NT2/D1 (cell line): ENCODE data around the gene CHST9.
"Not testable (repeated sequence)": the region's sequence is repeated elsewhere in the genome, so short reads cannot be mapped to it uniquely, and the experiment has no call there.

Experiments
- DNase-seq: peaks from one replicate; pipeline ENCODE4 v3.0.0-alpha.2; 2011; ENCODE audit warnings: low read depth, low spot score
- H3K27me3 ChIP-seq: 2 replicates; pipeline ENCODE4 v1.6.0; 2011; ENCODE audit warnings: mild to moderate bottlenecking; ENCODE audit not compliant: insufficient read length, insufficient read depth
- H3K36me3 ChIP-seq: 2 replicates; pipeline ENCODE4 v1.6.1; 2011; ENCODE audit warnings: mild to moderate bottlenecking, low read length, mixed read lengths; ENCODE audit not compliant: insufficient read depth, insufficient read length
- H3K4me1 ChIP-seq: 2 replicates; pipeline ENCODE4 v1.5.1; 2011; ENCODE audit not compliant: insufficient read depth, insufficient read length
- H3K4me3 ChIP-seq: 2 replicates; pipeline ENCODE4 v1.5.1; 2011; ENCODE audit warnings: low read depth; ENCODE audit not compliant: insufficient read length
- H3K9ac ChIP-seq: 2 replicates; pipeline ENCODE4 v1.6.0; 2011; ENCODE audit warnings: low read depth; ENCODE audit not compliant: insufficient read length
- H3K9me3 ChIP-seq: 2 replicates; pipeline ENCODE4 v1.5.1; 2011; ENCODE audit warnings: mild to moderate bottlenecking, low read length; ENCODE audit not compliant: insufficient read depth
- SUZ12 ChIP-seq: IDR thresholded peaks from 2 replicates; pipeline ENCODE4 v1.6.1; 2011; ENCODE audit not compliant: insufficient read length, insufficient read depth; ENCODE audit errors: extremely low read depth
- YY1 ChIP-seq: IDR thresholded peaks from 2 replicates; pipeline ENCODE4 v1.6.1; 2011; ENCODE audit not compliant: insufficient read length, insufficient read depth
- ZNF274 ChIP-seq: IDR thresholded peaks from 2 replicates; pipeline ENCODE4 v1.6.1; 2011; ENCODE audit warnings: mild to moderate bottlenecking, low read depth, low read length

The CHST9 gene

DNA sequence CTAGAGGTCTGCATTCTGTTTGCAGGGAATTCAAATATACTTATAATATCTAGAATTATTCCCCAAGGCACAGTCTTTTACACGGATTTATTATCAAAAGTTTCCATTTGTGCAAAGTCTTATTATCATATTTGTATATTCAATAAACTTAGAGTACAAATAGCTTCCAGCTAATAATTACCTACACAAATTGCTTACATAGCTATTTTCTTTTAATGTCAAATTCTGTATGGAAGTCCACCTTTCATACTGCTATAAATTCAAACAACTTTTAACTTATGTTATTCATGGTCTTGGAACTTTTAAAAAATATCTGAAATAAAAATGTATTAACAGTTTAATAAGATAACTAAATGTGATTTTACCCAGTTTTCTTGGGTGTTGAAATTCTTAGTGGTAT is 13.1 kb downstream of the CHST9 start:
- Histone ChIP-seq H3K9me3 (no peaks in the 10 kb centered on the region), H3K36me3 (no peaks in the 10 kb centered on the region), H3K4me3 (no peak overlapping the region), H3K4me1 (no peaks in the 10 kb centered on the region), H3K9ac (no peak overlapping the region), H3K27me3 (no peaks in the 10 kb centered on the region)
- no peak for DNase-seq
- TF ChIP-seq YY1 (no peak), ZNF274 (no peak), SUZ12 (no peak)

DNA sequence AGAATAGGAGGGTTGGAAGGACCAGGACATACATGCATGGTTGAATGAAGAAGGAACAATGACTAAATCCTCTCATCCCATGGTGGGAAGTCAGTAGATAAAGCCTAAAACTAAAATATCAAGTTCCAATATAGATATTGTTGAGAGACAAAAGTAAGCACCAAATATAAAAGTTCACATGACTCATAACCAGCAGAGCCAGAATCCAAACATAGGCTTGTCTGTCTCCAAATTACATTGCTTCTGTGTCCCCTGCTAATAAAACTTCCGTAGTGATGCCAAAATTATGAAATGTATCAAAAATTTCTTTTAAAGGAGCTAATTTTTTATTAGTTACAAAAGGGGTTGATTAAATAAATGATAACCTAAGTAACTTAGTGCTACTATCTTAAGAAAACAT is 19.7 kb downstream of the CHST9 start:
- DNase-seq = no peak
- Histone ChIP-seq H3K9me3 (no peaks in the 10 kb centered on the region), H3K9ac (no peak overlapping the region), H3K27me3 (no peaks in the 10 kb centered on the region), H3K4me1 (no peaks in the 10 kb centered on the region), H3K4me3 (no peak overlapping the region), H3K36me3 (no peaks in the 10 kb centered on the region)
- TF ChIP-seq ZNF274 (no peak), YY1 (no peak), SUZ12 (no peak)

DNA sequence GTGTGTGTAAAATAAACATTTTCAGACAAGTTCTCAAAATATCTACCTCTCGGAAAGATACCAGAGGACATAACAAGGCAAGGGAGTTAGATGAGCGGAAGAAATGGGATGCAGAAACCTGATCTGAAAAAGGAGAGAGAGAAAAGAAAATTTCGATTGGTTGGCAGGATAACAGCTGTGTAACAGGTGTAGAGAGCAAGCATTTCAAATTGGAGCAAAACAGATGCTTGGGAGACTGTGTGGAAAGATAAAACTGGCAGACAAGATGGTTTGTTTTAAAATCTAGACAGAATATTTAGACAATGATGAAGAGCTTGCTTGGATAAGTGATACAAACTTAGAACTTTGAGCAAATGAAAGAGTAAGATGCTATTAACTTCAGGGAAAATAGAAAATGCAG is 20.2 kb downstream of the CHST9 start:
- Histone ChIP-seq H3K4me1 (no peaks in the 10 kb centered on the region), H3K27me3 (no peaks in the 10 kb centered on the region)
- TF ChIP-seq ZNF274 = no peak
- TF ChIP-seq YY1 = no peak
- no peak for TF ChIP-seq SUZ12

DNA sequence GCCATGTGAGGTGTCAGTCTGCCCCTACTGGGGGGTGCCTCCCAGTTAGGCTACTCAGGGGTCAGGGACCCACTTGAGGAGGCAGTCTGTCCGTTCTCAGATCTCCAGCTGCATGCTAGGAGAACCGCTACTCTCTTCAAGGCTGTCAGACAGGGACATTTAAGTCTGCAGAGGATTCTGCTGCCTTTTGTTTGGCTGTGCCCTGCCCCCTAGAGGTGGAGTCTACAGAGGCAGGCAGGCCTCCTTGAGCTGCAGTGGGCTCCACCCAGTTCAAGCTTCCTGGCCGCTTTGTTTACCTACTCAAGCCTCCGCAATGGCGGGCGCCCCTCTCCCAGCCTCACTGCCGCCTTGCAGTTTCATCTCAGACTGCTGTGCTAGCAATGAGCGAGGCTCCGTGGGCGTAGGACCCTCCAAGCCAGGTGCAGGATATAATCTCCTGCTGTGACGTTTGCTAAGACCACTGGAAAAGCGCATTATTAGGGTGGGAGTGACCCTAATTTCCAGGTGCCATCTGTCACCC is 21.9 kb downstream of the CHST9 start:
- H3K9me3 ChIP-seq, DNase-seq, H3K9ac ChIP-seq, H3K27me3 ChIP-seq, H3K36me3 ChIP-seq, H3K4me1 ChIP-seq, H3K4me3 ChIP-seq: not testable (repeated sequence)

More for the DNA sequence above, 20.2 kb downstream of the CHST9 start:
- H3K4me3 ChIP-seq = no peak overlapping the region
- H3K36me3 ChIP-seq = no peaks in the 10 kb centered on the region
- no peak for DNase-seq
- H3K9ac ChIP-seq = no peak overlapping the region
- no peaks in the 10 kb centered on the region for H3K9me3 ChIP-seq

- not testable (repeated sequence) for DNase-seq, H3K4me1 ChIP-seq, H3K36me3 ChIP-seq, H3K9ac ChIP-seq, H3K9me3 ChIP-seq, H3K4me3 ChIP-seq, H3K27me3 ChIP-seq
Measured at GRCh38 chr18:27149240-27149639, 35.9 kb downstream of the CHST9 start.

DNA sequence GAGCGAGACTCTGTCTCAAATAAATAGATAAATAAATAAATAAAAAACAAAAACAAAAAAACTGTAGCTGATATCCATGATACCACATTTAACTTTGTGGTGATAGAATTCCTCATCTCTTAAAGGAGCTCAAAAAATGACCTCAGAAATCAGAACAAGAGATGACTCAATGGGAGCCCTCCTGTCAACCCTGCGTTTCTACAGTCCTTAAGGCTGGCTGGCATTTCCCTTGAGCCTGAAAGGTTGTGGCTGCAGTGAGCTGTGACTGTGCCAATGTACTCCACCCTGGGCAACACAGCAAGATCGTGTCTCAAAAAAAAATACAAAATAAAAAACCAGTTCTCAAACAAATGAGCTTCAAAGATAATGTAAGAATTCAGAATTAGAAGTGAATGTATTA is 40.4 kb downstream of the CHST9 start:
- Histone ChIP-seq H3K27me3 (no peaks in the 10 kb centered on the region), H3K9ac (no peak overlapping the region), H3K4me3 (no peak overlapping the region), H3K36me3 (no peaks in the 10 kb centered on the region), H3K9me3 (no peaks in the 10 kb centered on the region), H3K4me1 (no peaks in the 10 kb centered on the region)
- DNase-seq = no peak
- TF ChIP-seq SUZ12 = no peak
- TF ChIP-seq YY1 = no peak
- TF ChIP-seq ZNF274 = no peak

DNA sequence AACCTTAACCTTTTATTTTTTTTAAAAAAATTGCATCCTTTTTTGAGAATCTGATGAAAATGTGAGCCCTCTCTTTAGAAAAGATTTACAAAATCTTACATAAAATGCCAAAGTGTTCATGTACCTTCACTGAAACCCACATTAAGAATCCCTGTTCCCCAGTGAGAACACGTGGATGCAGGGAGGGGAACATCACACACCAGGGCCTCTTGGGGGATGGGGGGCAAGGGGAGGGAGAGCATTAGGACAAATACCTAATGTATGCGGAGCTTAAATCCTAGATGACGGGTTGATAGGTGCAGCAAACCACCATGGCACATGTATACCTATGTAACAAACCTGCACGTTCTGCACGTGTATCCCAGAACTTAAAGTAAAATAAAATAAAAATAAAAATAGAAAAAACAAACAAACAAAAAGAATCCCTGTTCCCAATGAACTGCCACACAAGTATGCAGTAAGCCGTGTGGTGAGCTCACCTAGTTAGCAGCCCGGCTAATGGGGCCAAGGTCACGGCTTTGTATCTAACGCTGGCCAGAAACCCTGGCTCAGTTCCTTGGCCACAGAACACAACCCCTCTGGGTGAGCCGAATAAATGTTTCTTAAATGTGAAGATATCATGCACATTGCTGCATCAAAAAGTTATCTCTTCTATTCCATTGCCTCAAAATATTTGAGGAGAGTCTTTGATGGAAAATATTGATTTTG is 41.4 kb downstream of the CHST9 start:
- no peaks in the 10 kb centered on the region for H3K4me1 ChIP-seq
- TF ChIP-seq ZNF274 (no peak), YY1 (no peak), SUZ12 (no peak)
- no peaks in the 10 kb centered on the region for H3K9me3 ChIP-seq
- no peak for DNase-seq
- no peak overlapping the region for H3K4me3 ChIP-seq
- H3K36me3 ChIP-seq = no peaks in the 10 kb centered on the region
- no peaks in the 10 kb centered on the region for H3K27me3 ChIP-seq
- H3K9ac ChIP-seq = no peak overlapping the region

- H3K36me3 ChIP-seq = no peaks in the 10 kb centered on the region
- no peaks in the 10 kb centered on the region for H3K9me3 ChIP-seq
- no peak for DNase-seq
Measured at GRCh38 chr18:27142891-27143290, 42.2 kb downstream of the CHST9 start.

More at GRCh38 chr18:27142891-27143290, 42.2 kb downstream of the CHST9 start:
- Histone ChIP-seq H3K4me1 (no peaks in the 10 kb centered on the region), H3K27me3 (no peaks in the 10 kb centered on the region), H3K9ac (no peak overlapping the region), H3K4me3 (no peak overlapping the region)
- TF ChIP-seq ZNF274 = no peak
- TF ChIP-seq YY1 = no peak
- no peak for TF ChIP-seq SUZ12
